ENCODE data around the gene TMEM53.

The TMEM53 gene

GRCh38 chr1:44621841-44622286 lies 52.4 kb downstream of the TMEM53 start:
- H3K9me3 ChIP-seq (replicated peaks in 1 of 11) = no peaks in the 10 kb centered on the region
- H3K36me3 ChIP-seq = no peaks in the 10 kb centered on the region
- no peak for TF ChIP-seq Cebpa-rat (IDR thresholded peaks at IDR 0.05)
- H4K20me1 ChIP-seq = no peaks in the 10 kb centered on the region
- peak overlapping the region in 2 of 11 experiments; percentile 15 to 45; a peak in 2 of 22 replicates for H3K27ac ChIP-seq
- H3K27me3 ChIP-seq = no peaks in the 10 kb centered on the region
- peak overlapping the region in 4 of 11 experiments; percentile 15 to 31 (median 18); a peak in 2 of 22 replicates for H3K4me2 ChIP-seq
- H3K4me3 ChIP-seq = no peak overlapping the region
- 0 out of 22 replicates have a peak overlapping the region, but pooled peaks of 1 of the 11 experiments have one; percentile 10 for H3K9ac ChIP-seq
- H3K4me1 ChIP-seq = peaks cover 0 to 19% (median 4%) of the 10 kb centered on the region in 10 experiments; a peak in 10 of 20 replicates

GRCh38 chr1:44620072-44620471 lies 54.2 kb downstream of the TMEM53 start:
- Histone ChIP-seq H3K27me3 (no peaks in the 10 kb centered on the region), H3K36me3 (no peaks in the 10 kb centered on the region), H3K4me1 (peaks cover 0 to 19% (median 4%) of the 10 kb centered on the region in 10 experiments; a peak in 10 of 20 replicates), H3K4me3 (no peak overlapping the region), H3K9me3 (replicated peaks in 1 of 11) (no peaks in the 10 kb centered on the region), H3K27ac (no peak overlapping the region), H4K20me1 (no peaks in the 10 kb centered on the region), H3K4me2 (no peak overlapping the region), H3K9ac (no peak overlapping the region)
- TF ChIP-seq Cebpa-rat (IDR thresholded peaks at IDR 0.05) = no peak

- H3K27ac ChIP-seq = no peak overlapping the region; a peak in 1 of 22 replicates
- no peaks in the 10 kb centered on the region for H3K27me3 ChIP-seq
- H3K9me3 ChIP-seq (replicated peaks in 1 of 11) = no peaks in the 10 kb centered on the region
- no peaks in the 10 kb centered on the region for H4K20me1 ChIP-seq
- no peak overlapping the region for H3K4me3 ChIP-seq
- no peak overlapping the region for H3K9ac ChIP-seq
- no peaks in the 10 kb centered on the region for H3K36me3 ChIP-seq
- peak overlapping the region in 3 of 11 experiments; percentile 15 to 31 (median 21); a peak in 6 of 22 replicates for H3K4me2 ChIP-seq
- H3K4me1 ChIP-seq = peaks cover 0 to 24% (median 8%) of the 10 kb centered on the region in 10 experiments; a peak in 17 of 20 replicates
- TF ChIP-seq Cebpa-rat (IDR thresholded peaks at IDR 0.05) = no peak
Measured at GRCh38 chr1:44619261-44619900, 54.9 kb downstream of the TMEM53 start.

GRCh38 chr1:44617703-44618029 lies 56.6 kb downstream of the TMEM53 start:
- H4K20me1 ChIP-seq = no peaks in the 10 kb centered on the region
- no peak overlapping the region for H3K9ac ChIP-seq
- no peak overlapping the region for H3K4me2 ChIP-seq
- no peak for TF ChIP-seq Cebpa-rat (IDR thresholded peaks at IDR 0.05)
- no peak overlapping the region for H3K27ac ChIP-seq
- peaks cover 6 to 31% (median 15%) of the 10 kb centered on the region in 10 experiments for H3K4me1 ChIP-seq
- no peaks in the 10 kb centered on the region for H3K36me3 ChIP-seq
- no peak overlapping the region for H3K4me3 ChIP-seq
- H3K9me3 ChIP-seq (replicated peaks in 1 of 11) = no peaks in the 10 kb centered on the region
- no peaks in the 10 kb centered on the region for H3K27me3 ChIP-seq

- H3K4me1 ChIP-seq = peaks cover 6 to 31% (median 15%) of the 10 kb centered on the region in 10 experiments
- no peak overlapping the region for H3K4me3 ChIP-seq
- H3K27me3 ChIP-seq = no peaks in the 10 kb centered on the region
- no peak for TF ChIP-seq Cebpa-rat (IDR thresholded peaks at IDR 0.05)
- H3K36me3 ChIP-seq = no peaks in the 10 kb centered on the region
- H3K27ac ChIP-seq = no peak overlapping the region
- H3K4me2 ChIP-seq = no peak overlapping the region
- H3K9ac ChIP-seq = no peak overlapping the region
- no peaks in the 10 kb centered on the region for H4K20me1 ChIP-seq
- H3K9me3 ChIP-seq (replicated peaks in 1 of 11) = no peaks in the 10 kb centered on the region
Measured at GRCh38 chr1:44616991-44617702, 57.1 kb downstream of the TMEM53 start.

- H3K27ac ChIP-seq = no peak overlapping the region
- no peaks in the 10 kb centered on the region for H4K20me1 ChIP-seq
- H3K27me3 ChIP-seq = no peaks in the 10 kb centered on the region
- no peak for TF ChIP-seq Cebpa-rat (IDR thresholded peaks at IDR 0.05)
- H3K9ac ChIP-seq = no peak overlapping the region
- no peak overlapping the region for H3K4me3 ChIP-seq
- H3K9me3 ChIP-seq (replicated peaks in 1 of 11) = no peaks in the 10 kb centered on the region
- no peaks in the 10 kb centered on the region for H3K36me3 ChIP-seq
- no peak overlapping the region for H3K4me2 ChIP-seq
- H3K4me1 ChIP-seq = peaks cover 6 to 27% (median 13%) of the 10 kb centered on the region in 10 experiments
Measured at GRCh38 chr1:44616284-44616990, 57.8 kb downstream of the TMEM53 start.

- peaks cover 6 to 17% (median 9%) of the 10 kb centered on the region in 10 experiments for H3K4me1 ChIP-seq
- H3K27ac ChIP-seq = peak overlapping the region in 1 of 11 experiments; percentile 28; a peak in 1 of 22 replicates
- H4K20me1 ChIP-seq = no peaks in the 10 kb centered on the region
- no peaks in the 10 kb centered on the region for H3K9me3 ChIP-seq (replicated peaks in 1 of 11)
- H3K9ac ChIP-seq = peak overlapping the region in 2 of 11 experiments; percentile 5 to 15; a peak in 2 of 22 replicates
- H3K36me3 ChIP-seq = no peaks in the 10 kb centered on the region
- no peak for TF ChIP-seq Cebpa-rat (IDR thresholded peaks at IDR 0.05)
- no peaks in the 10 kb centered on the region for H3K27me3 ChIP-seq
- no peak overlapping the region for H3K4me3 ChIP-seq
- peak overlapping the region; percentile 33 to 77 (median 60); a peak in 20 of 22 replicates for H3K4me2 ChIP-seq
Measured at GRCh38 chr1:44613941-44614340, 60.3 kb downstream of the TMEM53 start.

GRCh38 chr1:44611866-44612265 lies 62.4 kb downstream of the TMEM53 start:
- no peak overlapping the region for H3K27ac ChIP-seq

GRCh38 chr1:44611419-44611818 lies 62.9 kb downstream of the TMEM53 start:
- no peak overlapping the region for H3K27ac ChIP-seq
- no peak overlapping the region for H3K4me3 ChIP-seq
- H3K27me3 ChIP-seq = no peaks in the 10 kb centered on the region
- no peak overlapping the region for H3K9ac ChIP-seq
- no peak for TF ChIP-seq Cebpa-rat (IDR thresholded peaks at IDR 0.05)
- H3K4me2 ChIP-seq = no peak overlapping the region
- no peaks in the 10 kb centered on the region for H3K9me3 ChIP-seq (replicated peaks in 1 of 11)
- no peaks in the 10 kb centered on the region for H4K20me1 ChIP-seq
- no peaks in the 10 kb centered on the region for H3K36me3 ChIP-seq
- peaks cover 6 to 13% (median 9%) of the 10 kb centered on the region in 10 experiments for H3K4me1 ChIP-seq

More at GRCh38 chr1:44611866-44612265, 62.4 kb downstream of the TMEM53 start:
- H3K4me3 ChIP-seq = no peak overlapping the region
- H3K9ac ChIP-seq = no peak overlapping the region
- no peaks in the 10 kb centered on the region for H3K9me3 ChIP-seq (replicated peaks in 1 of 11)
- H4K20me1 ChIP-seq = no peaks in the 10 kb centered on the region
- TF ChIP-seq Cebpa-rat (IDR thresholded peaks at IDR 0.05) = no peak
- no peaks in the 10 kb centered on the region for H3K27me3 ChIP-seq
- no peaks in the 10 kb centered on the region for H3K36me3 ChIP-seq
- no peak overlapping the region for H3K4me2 ChIP-seq
- H3K4me1 ChIP-seq = peaks cover 6 to 13% (median 9%) of the 10 kb centered on the region in 10 experiments
